ENCODE measurements around the gene GTF2A1. TPM values are rescaled to one million over a fixed set of nuclear protein-coding genes. Genes with fewer than 3 reads are reported as not detected.

GTF2A1 gene
- total RNA-seq, 1 experiment from 2014 or later: 49.0 TPM

GRCh38 chr14:81220580-81220829 is 254 bp downstream of the GTF2A1 start (continued):
- TF ChIP-seq ARID4B (CRISPR knock-in tag; IDR thresholded peaks at IDR 0.05; ENCODE audit: borderline replicate concordance): no peak
- no peak; the same call in 1 of the 2 replicates for TF ChIP-seq ZNF425 (CRISPR knock-in tag; conservative IDR thresholded peaks at IDR 0.05)
- TF ChIP-seq E2F5 (CRISPR knock-in tag; IDR thresholded peaks at IDR 0.05): no peak
- TF ChIP-seq ZNF512 (CRISPR knock-in tag; IDR thresholded peaks at IDR 0.05; ENCODE audit: borderline replicate concordance): no peak
- TF ChIP-seq HMGXB4 (CRISPR knock-in tag; IDR thresholded peaks at IDR 0.05): no peak
- TF ChIP-seq USF2 (CRISPR knock-in tag; IDR thresholded peaks at IDR 0.05): no peak
- TF ChIP-seq FOXP1 (CRISPR knock-in tag; IDR thresholded peaks at IDR 0.05; ENCODE audit: borderline replicate concordance): no peak
- TF ChIP-seq STAT6 (CRISPR knock-in tag; conservative IDR thresholded peaks at IDR 0.05; ENCODE audit: low read depth): no peak
- no peak for TF ChIP-seq TEAD1 (CRISPR knock-in tag; IDR thresholded peaks at IDR 0.05)
- 0 out of 2 replicates have a peak, but pooled peaks have one; percentile 5 for TF ChIP-seq SP1 (CRISPR knock-in tag; conservative IDR thresholded peaks at IDR 0.05)
- TF ChIP-seq JUN (CRISPR knock-in tag; IDR thresholded peaks at IDR 0.05): no peak
